Measurements from ENCODE around the gene CCDC32. TPM values are rescaled to one million over a fixed set of nuclear protein-coding genes. Genes with fewer than 3 reads are reported as not detected.

The CCDC32 gene
- 17.5 and 17.6 TPM in 2 replicates for total RNA-seq

GRCh38 chr15:40564591-40565332 lies at the start of gene CCDC32:
TSS of gene CCDC32 (minus strand) at chr15:40565042. CDS start at chr15:40563015, 2,027 bp downstream.

GRCh38 chr15:40593588-40594428 lies 29.0 kb upstream of the CCDC32 start, which contains the start of gene KNL1:
TSS of gene KNL1 (plus strand) at chr15:40594249. CDS start at chr15:40602932, 8,683 bp downstream.

GRCh38 chr15:40569129-40569953 lies 4.5 kb upstream of the CCDC32 start, which contains the start of gene RPUSD2:
TSS of gene RPUSD2 (plus strand) at chr15:40569299. CDS start at chr15:40569338, 39 bp downstream.

Other genes starting within 250 kb of the CCDC32 start
- gene INAFM2, start 241.3 kb downstream of the CCDC32 start, total RNA-seq, result 11.4 and 12.9 TPM in 2 replicates
- gene CCDC9B, start 224.1 kb downstream of the CCDC32 start, total RNA-seq, result 0.44 and 1.3 TPM in 2 replicates
- gene PHGR1, start 214.0 kb downstream of the CCDC32 start, total RNA-seq, result not detected in 2 replicates
- 0.10 and 0.19 TPM in 2 replicates for gene DISP2, start 206.8 kb downstream of the CCDC32 start, total RNA-seq
- 6.9 and 9.6 TPM in 2 replicates for gene KNSTRN, start 182.3 kb downstream of the CCDC32 start, total RNA-seq
- gene IVD, start 159.2 kb downstream of the CCDC32 start, total RNA-seq, result 39.0 and 41.2 TPM in 2 replicates
- 10.0 and 11.9 TPM in 2 replicates for gene BAHD1, start 124.1 kb downstream of the CCDC32 start, total RNA-seq
- gene CHST14, start 94.1 kb downstream of the CCDC32 start, total RNA-seq, result 23.4 and 23.8 TPM in 2 replicates
- gene RPUSD2, start 4.3 kb upstream of the CCDC32 start, total RNA-seq, result 6.0 and 7.8 TPM in 2 replicates
- 1.1 and 1.2 TPM in 2 replicates for gene KNL1, start 29.2 kb upstream of the CCDC32 start, total RNA-seq
- gene RAD51, start 130.1 kb upstream of the CCDC32 start, total RNA-seq, result 1.7 and 2.7 TPM in 2 replicates
- 20.5 and 20.9 TPM in 2 replicates for gene RMDN3, start 190.2 kb upstream of the CCDC32 start, total RNA-seq
- gene GCHFR, start 199.0 kb upstream of the CCDC32 start, total RNA-seq, result 5.8 and 10.8 TPM in 2 replicates
- 0.05 and 0.25 TPM in 2 replicates for gene C15orf62, start 204.9 kb upstream of the CCDC32 start, total RNA-seq
- 11.4 and 19.2 TPM in 2 replicates for gene ZFYVE19, start 242.0 kb upstream of the CCDC32 start, total RNA-seq
- gene DNAJC17, start 242.4 kb upstream of the CCDC32 start, total RNA-seq, result 17.0 and 43.3 TPM in 2 replicates